GM10248 (cell line): ENCODE data around the gene EIF2B5.

ENCODE experiments used
- CTCF ChIA-PET: fragments of 300-600 bp; sonication (Branson Sonifier 250); formaldehyde crosslinking; extraction: SDS; loops from one replicate; lab custom pipeline; 2021; ENCODE audit warnings: antibody characterized with exemption; lab: Yijun Ruan, JAX
- POLR2A ChIA-PET: fragments of 350-650 bp; sonication (Branson Sonifier 250); formaldehyde crosslinking; extraction: SDS; loops from one replicate; lab custom pipeline; 2020; ENCODE audit warnings: antibody characterized with exemption; lab: Yijun Ruan, JAX
- DNase-seq: peaks from one replicate; pipeline ENCODE4 v3.0.0; 2012; ENCODE audit errors: extremely low spot score
- TF ChIP-seq, protein P1 (sequence below): IDR thresholded peaks from 2 replicates; pipeline ENCODE4 v1.5.1; 2012; ENCODE audit warnings: mild to moderate bottlenecking, low read depth; ENCODE audit errors: extremely low read depth, missing control alignments, control extremely low read depth

The EIF2B5 gene

DNA sequence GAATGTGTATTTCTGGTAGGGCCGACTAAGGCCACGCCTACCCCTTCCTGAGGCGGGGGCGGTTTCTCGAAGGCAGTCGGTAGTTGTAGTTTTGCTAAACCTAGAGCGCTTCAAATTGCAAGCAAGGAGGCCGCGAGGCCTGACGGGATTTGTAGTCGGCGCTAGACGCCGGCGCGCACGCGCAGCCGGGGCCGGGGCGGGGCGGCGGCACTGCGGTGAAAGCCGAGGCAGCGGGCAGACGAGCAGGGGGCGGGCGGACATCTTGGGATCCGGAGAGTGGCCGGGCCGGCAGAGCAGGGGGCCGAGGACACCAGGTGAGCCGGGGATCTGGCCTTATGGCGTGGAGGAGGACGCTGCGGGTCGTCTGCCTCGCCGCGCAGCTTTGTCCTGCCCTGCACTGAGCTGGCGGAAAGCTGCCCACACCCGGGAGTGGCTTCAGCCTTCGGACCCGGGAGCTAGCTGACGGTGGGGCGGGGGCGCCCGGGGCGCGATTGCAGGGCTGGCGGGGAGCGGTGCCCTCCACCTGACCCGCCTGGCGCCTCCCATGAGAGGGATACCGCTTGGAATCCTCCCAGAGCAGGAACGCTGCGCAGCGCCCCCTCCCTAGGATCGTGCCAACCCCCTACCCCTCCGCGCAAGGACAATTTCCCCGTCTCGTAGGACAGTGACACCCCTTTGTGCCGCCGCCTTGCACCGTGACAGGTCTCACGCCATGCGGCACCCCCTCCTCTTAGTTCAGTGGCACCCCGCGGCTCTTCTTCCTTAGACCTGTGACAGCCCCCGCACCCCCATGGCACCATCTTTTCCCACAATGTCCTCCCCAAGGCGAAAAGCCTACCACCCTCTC lies 39.7 kb downstream of the EIF2B5 start, which contains the start of gene AP2M1:
Gene AP2M1 (plus strand): TSS at position 210 of the 847 bp plus-strand sequence. CDS start 2,139 bp downstream, outside the sequence.
- DNase-seq: peak; percentile 96
- POLR2A ChIA-PET: interaction anchor here (1.1 kb wide), 1 partner anchor 11 kb away, joined by 7 read pairs; the partner anchor contains the start of gene ABCF3
- TF ChIP-seq, protein P1, sequence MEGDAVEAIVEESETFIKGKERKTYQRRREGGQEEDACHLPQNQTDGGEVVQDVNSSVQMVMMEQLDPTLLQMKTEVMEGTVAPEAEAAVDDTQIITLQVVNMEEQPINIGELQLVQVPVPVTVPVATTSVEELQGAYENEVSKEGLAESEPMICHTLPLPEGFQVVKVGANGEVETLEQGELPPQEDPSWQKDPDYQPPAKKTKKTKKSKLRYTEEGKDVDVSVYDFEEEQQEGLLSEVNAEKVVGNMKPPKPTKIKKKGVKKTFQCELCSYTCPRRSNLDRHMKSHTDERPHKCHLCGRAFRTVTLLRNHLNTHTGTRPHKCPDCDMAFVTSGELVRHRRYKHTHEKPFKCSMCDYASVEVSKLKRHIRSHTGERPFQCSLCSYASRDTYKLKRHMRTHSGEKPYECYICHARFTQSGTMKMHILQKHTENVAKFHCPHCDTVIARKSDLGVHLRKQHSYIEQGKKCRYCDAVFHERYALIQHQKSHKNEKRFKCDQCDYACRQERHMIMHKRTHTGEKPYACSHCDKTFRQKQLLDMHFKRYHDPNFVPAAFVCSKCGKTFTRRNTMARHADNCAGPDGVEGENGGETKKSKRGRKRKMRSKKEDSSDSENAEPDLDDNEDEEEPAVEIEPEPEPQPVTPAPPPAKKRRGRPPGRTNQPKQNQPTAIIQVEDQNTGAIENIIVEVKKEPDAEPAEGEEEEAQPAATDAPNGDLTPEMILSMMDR: peak; percentile 21
- CTCF ChIA-PET: interaction anchor here (0.7 to 4.1 kb wide), 3 partner anchors 12 to 78 kb away, joined by 3 to 11 read pairs (median 8); no protein-coding TSS in a partner anchor

DNA sequence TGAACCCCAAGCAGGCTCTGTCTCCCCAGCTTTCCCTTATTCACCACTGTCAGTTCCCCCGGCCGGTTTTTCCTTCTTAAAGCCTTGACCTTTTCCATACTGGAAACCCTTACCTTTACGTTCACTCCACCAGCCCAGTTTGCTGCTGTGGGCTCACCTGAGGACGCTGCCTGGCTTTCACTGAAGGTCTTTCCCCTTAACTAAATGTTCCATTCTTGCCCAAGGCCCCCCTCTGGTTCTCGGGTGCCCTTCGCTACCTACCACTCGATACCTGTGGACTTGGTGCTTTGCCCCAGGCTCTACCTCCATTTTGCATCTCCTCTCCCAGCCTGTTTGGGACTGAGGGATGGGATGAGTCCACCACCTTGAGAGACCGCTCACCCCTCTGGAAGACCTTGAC lies 40.3 kb downstream of the EIF2B5 start:
- no peak for DNase-seq
- TF ChIP-seq, protein P1: no peak
- CTCF ChIA-PET: no interaction called here
- POLR2A ChIA-PET: no interaction called here

DNA sequence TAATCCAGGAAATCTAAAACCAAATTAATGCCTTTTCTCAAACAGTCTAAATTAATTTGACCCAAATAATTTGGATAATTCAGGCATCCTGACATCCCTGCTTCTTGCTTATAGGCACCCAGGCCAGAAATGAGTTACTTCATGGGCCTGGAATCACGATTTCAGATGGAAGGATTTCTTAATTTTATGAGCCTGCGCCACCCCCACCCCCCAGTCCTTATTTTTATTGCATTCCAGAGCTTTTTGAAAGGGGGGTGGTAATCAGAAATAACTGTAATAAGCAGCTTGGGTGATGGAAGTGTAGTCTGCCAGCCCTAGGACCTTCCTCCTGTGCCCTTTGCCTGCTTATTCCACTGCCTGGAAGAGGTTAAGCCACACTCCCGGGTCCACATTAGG lies 40.8 kb downstream of the EIF2B5 start:
- CTCF ChIA-PET: interaction anchor here (1.0 to 2.1 kb wide), 2 partner anchors 52 to 74 kb away, joined by 3 to 7 read pairs; partner anchors contain the start of gene EEF1AKMT4
- TF ChIP-seq, protein P1: no peak
- POLR2A ChIA-PET: no interaction called here
- DNase-seq: no peak

DNA sequence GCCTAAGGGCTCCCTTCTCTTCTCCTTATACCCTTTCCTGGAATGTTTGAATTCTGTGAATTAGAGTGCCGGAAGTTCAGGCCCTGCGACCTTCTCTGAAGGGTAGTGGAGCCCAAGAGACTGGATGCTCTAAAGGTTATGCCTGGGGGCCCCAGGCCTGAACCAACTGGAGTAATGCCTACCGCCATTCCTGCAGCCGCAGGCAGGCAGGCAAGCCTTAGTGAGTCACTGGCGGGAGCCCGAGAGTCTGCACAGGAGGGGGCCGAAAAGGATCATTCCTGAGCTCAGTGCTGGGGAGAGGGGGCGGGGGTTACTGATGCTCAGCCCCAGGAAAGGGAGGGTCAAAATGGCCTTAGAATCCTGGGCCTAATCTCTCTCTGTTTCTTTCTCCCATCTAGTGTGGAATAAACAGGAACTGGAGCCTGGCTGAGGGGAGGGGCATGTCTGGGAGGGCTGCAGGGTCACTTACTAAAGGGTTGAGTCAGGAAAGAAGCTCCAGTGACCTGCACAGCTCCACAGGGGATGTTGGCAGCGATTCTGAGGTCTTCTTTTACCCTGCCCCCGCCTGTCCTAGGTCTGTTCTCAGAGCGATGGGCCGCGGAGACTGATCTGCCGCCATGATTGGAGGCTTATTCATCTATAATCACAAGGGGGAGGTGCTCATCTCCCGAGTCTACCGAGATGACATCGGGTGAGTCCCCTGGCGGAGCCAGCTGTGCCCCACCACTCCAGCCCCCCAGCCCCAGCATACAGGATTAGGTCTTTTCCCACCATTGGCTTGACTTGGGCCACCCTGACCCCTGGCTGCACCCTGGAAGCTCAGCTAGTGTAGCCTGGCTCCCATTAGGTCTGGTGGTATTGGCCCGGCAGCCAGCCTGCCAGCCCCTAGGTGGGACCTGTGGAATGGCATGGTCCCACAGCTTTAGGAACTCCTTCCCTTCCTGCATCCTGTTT lies 41.5 kb downstream of the EIF2B5 start:
- DNase-seq: no peak
- ChIA-PET CTCF (interaction anchor here (1.0 to 2.1 kb wide), 4 partner anchors 9 to 73 kb away, joined by 3 to 7 read pairs (median 4); partner anchors contain the start of genes ABCF3 and EEF1AKMT4), POLR2A (no interaction called here)
- TF ChIP-seq, protein P1: no peak

DNA sequence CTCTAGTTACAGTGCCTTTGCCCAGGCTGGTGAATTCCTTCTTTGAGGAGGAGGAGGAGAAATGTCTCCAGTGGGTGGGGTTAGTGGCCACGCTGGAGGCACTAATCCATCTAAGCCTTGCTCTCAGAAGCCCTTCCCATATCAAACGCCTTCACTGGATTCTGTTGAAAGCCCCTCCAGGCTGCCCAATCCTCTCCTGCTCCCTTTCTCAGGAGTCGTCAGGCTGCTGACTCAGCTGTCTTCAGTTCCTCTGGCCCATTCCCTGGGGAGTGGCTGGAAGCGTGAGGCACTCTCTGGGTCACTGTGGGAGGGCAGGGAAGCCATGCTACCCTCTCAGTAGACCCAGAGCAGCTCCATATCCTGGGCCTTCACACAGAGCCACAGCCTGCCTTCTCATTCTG lies 42.2 kb downstream of the EIF2B5 start:
- TF ChIP-seq, protein P1: no peak
- no peak for DNase-seq
- ChIA-PET POLR2A (no interaction called here), CTCF (interaction anchor here (1.1 to 2.1 kb wide), 3 partner anchors 9 to 51 kb away, joined by 4 to 7 read pairs (median 5); partner anchors contain the start of gene ABCF3)
